Measurements from ENCODE around the gene WFDC11.

Gene WFDC11

GRCh38 chr20:45621593-45621992, 48.4 kb downstream of the WFDC11 start:
- no peak for DNase-seq

- DNase-seq = no peak
Observed at GRCh38 chr20:45617591-45617990, 52.4 kb downstream of the WFDC11 start.

DNA sequence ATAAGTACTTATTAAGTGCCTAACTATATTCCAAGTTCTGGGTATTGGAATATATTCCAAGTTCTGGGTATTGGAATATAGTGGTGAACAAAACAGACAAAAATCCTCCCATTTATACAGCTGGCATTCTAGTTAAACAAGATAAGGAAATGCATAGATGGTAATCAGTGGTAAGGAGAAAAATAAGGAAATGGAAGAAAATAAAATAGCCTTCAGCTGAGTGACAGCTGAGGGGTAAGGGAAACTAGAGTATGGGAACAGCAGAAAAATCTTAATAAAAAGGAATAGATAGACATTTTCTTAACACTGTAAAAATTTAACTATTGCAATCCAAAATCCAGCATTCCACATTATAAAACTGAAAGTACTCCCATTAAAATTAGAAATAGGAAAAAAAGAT, 57.7 kb downstream of the WFDC11 start:
- no peak for DNase-seq

DNA sequence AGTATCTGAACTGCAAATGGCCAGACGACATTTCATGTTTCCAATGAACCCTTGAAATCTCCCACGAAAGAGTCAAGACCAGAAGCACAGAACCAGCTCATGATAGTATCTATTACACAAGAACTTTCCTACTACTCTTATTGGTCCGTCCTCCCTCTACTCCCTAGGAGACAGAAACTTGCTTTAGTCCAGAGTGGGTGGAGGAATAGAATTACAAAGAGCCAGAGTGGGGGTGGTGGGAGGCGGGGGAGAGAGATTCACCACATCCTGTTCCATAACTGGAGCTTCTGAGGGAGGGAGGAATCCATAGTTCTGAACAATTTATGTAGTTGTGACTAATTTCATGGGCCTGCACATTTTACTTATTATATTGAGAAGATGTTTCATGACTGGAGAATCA, 59.0 kb downstream of the WFDC11 start:
- DNase-seq = no peak

DNA sequence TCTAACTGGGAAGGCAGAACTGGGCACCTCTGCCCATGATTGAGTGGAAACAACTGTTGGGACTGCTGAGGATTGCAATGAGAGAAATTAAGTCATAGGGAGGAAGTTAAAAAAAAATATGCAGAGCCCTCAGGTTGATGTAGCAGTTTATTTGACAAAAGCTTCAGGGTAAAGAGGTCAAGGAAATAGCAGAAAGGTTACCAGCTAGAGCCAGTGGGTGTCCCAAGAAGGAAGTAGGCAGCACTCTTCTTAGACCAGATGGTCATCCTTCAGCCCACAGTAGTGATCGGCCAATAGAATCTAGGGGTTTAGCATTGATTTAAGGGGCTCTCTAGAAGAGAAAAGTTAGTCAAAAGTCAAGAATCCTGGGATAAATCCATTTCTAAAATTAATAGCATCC, 62.2 kb downstream of the WFDC11 start:
- no peak for DNase-seq

Data from DMS 273 treated with DMSO at 0.1 percent for 48 hours (cell line).